ENCODE data around the gene CNDP1.

GRCh38 chr18:74505776-74506175 is 28.5 kb upstream of the CNDP1 start:
- TF ChIP-seq CTCF (IDR thresholded peaks at IDR 0.05) (no peak), POLR2A (IDR thresholded peaks at IDR 0.05) (no peak)

Data from body of pancreas (tissue), 4 donors.